HT-29 (cell line): ENCODE measurements around the gene C1orf159. TPM values are rescaled to one million over a fixed set of nuclear protein-coding genes. Genes with fewer than 3 reads are reported as not detected.

Experiments used
- DNase-seq: peaks from one replicate; pipeline ENCODE4 v3.0.0-alpha.2; 2015; ENCODE audit warnings: low spot score
- total RNA-seq: library from RNA; depleted of rRNA; stranded (reverse); fragments of >200 nt; shearing (Covaris generic); gene quantifications from 2 replicates; pipeline ENCODE4 v1.2.3, GENCODE V29; 2014

Gene C1orf159
- total RNA-seq, 1 experiment from 2014 or later, result 67.6 TPM

GRCh38 chr1:1054971-1055370 is 60.9 kb downstream of the C1orf159 start:
- DNase-seq, result no peak

- DNase-seq, result no peak
Measured at GRCh38 chr1:1054099-1054700, 61.7 kb downstream of the C1orf159 start.

- no peak for DNase-seq
Measured at GRCh38 chr1:1053682-1054081, 62.2 kb downstream of the C1orf159 start.

- DNase-seq, result no peak
Measured at GRCh38 chr1:1053022-1053421, 62.9 kb downstream of the C1orf159 start.

GRCh38 chr1:1052003-1052840 is 63.7 kb downstream of the C1orf159 start:
- no peak for DNase-seq

GRCh38 chr1:1051127-1051810 is 64.6 kb downstream of the C1orf159 start:
- no peak for DNase-seq

GRCh38 chr1:1050577-1051052 is 65.3 kb downstream of the C1orf159 start:
- no peak for DNase-seq

GRCh38 chr1:1049318-1050165 is 66.3 kb downstream of the C1orf159 start:
- no peak for DNase-seq

- peak; percentile 63 for DNase-seq
Measured at GRCh38 chr1:1048765-1049164, 67.1 kb downstream of the C1orf159 start.

- no peak for DNase-seq
Measured at GRCh38 chr1:1047963-1048362, 67.9 kb downstream of the C1orf159 start.

- DNase-seq, result no peak
Measured at GRCh38 chr1:1047407-1047806, 68.5 kb downstream of the C1orf159 start.

GRCh38 chr1:1046767-1047166 is 69.1 kb downstream of the C1orf159 start:
- no peak for DNase-seq

- no peak for DNase-seq
Measured at GRCh38 chr1:1046243-1046642, 69.6 kb downstream of the C1orf159 start.

- DNase-seq, result no peak
Measured at GRCh38 chr1:1045129-1045528, 70.8 kb downstream of the C1orf159 start.

- no peak for DNase-seq
Measured at GRCh38 chr1:1044455-1045078, 71.3 kb downstream of the C1orf159 start.

- DNase-seq, result no peak
Measured at GRCh38 chr1:1043921-1044320, 72.0 kb downstream of the C1orf159 start.

- DNase-seq, result no peak
Measured at GRCh38 chr1:1043411-1043810, 72.5 kb downstream of the C1orf159 start.

- no peak for DNase-seq
Measured at GRCh38 chr1:1042835-1043234, 73.1 kb downstream of the C1orf159 start.

GRCh38 chr1:1041873-1042272 is 74.0 kb downstream of the C1orf159 start:
- no peak for DNase-seq

GRCh38 chr1:1041092-1041523 is 74.8 kb downstream of the C1orf159 start:
- no peak for DNase-seq
